Measurements from ENCODE around the gene TUSC2.

Gene TUSC2

DNA sequence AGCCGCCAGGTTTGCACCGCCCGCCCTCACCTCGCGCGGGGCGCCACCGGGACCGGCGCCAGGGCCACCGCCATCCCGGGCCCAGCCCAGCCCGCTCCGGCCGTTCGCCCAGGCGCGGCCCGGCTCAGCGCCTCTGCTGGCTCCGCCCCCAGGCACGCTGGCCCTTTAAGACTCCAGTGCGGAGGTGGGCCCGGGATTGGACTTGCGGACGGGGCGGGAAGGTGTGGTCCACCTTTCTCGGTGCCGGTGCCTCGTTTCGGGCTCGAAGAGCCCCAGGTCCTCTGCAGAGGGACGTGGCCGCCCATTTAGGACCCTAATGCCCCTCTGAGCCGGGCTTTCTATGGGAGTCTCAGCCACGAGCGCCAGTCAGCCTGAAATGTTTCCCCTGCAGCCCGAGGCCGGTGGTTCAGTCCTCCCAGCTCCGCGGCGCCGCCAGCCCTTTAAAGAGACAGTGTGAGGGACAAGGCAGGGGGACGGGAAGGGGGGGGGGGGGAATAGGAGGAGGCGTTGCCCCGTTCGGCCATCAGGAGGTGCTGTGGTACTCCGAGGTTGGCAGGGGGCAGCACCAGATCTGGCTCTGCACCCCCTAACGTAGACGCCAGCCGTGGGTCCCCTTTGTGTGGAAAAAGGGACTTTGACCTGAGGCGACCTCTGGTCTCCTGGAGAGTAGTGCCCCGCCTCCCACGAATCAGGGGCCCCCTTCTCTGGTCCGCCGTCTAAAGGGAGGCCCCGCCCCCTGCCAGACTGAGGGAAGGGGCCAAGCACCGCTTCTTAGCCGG is 6.5 kb downstream of the TUSC2 start (continued):
- TF ChIP-seq ZNF501 (tag by site-specific recombination; IDR thresholded peaks at IDR 0.05) (no peak), ZNF610 (tag by site-specific recombination; IDR thresholded peaks at IDR 0.05; ENCODE audit: borderline replicate concordance) (no peak), EGR2 (tag by site-specific recombination; IDR thresholded peaks at IDR 0.05; ENCODE audit: low read depth) (peak; percentile 65; the same call in 1 of the 2 replicates), KLF10 (tag by site-specific recombination; IDR thresholded peaks at IDR 0.05) (no peak; the same call in 1 of the 2 replicates), KLF1 (tag by site-specific recombination; IDR thresholded peaks at IDR 0.05) (no peak), ZBTB20 (tag by site-specific recombination; IDR thresholded peaks at IDR 0.05) (peak; percentile 34; the same call in 1 of the 2 replicates), KLF16 (tag by site-specific recombination; IDR thresholded peaks at IDR 0.05) (peak; percentile 66; the same call in 1 of the 2 replicates), ZNF792 (tag by site-specific recombination; IDR thresholded peaks at IDR 0.05) (no peak), ZNF394 (tag by site-specific recombination; IDR thresholded peaks at IDR 0.05; ENCODE audit: borderline replicate concordance) (0 out of 2 replicates have a peak, but pooled peaks have one; percentile 40), ZFP41 (tag by site-specific recombination; IDR thresholded peaks at IDR 0.05; ENCODE audit: borderline replicate concordance) (no peak), ZBTB17 (tag by site-specific recombination; IDR thresholded peaks at IDR 0.05) (peak; percentile 60), ZBTB1 (tag by site-specific recombination; IDR thresholded peaks at IDR 0.05) (no peak), ZXDB (tag by site-specific recombination; IDR thresholded peaks at IDR 0.05) (peak; percentile 50; the same call in 1 of the 2 replicates), ZNF561 (tag by site-specific recombination; IDR thresholded peaks at IDR 0.05; ENCODE audit: borderline replicate concordance) (0 out of 2 replicates have a peak, but pooled peaks have one; percentile 24), ZNF560 (tag by site-specific recombination; IDR thresholded peaks at IDR 0.05; ENCODE audit: borderline replicate concordance) (no peak), KLF8 (tag by site-specific recombination; IDR thresholded peaks at IDR 0.05) (peak; percentile 84), ZNF571 (tag by site-specific recombination; IDR thresholded peaks at IDR 0.05) (no peak), MYNN (tag by site-specific recombination; IDR thresholded peaks at IDR 0.05; ENCODE audit: borderline replicate concordance) (no peak), ZNF138 (tag by site-specific recombination; IDR thresholded peaks at IDR 0.05; ENCODE audit: borderline replicate concordance) (no peak), FEZF1 (tag by site-specific recombination; IDR thresholded peaks at IDR 0.05) (peak; percentile 81), ZEB2 (tag by site-specific recombination; IDR thresholded peaks at IDR 0.05) (peak; percentile 53; the same call in 1 of the 2 replicates), ZBTB8A (tag by site-specific recombination; IDR thresholded peaks at IDR 0.05) (no peak), ZNF324 (tag by site-specific recombination; IDR thresholded peaks at IDR 0.05) (peak; percentile 76; the same call in 1 of the 2 replicates)
- TF ChIP-seq, protein P1, sequence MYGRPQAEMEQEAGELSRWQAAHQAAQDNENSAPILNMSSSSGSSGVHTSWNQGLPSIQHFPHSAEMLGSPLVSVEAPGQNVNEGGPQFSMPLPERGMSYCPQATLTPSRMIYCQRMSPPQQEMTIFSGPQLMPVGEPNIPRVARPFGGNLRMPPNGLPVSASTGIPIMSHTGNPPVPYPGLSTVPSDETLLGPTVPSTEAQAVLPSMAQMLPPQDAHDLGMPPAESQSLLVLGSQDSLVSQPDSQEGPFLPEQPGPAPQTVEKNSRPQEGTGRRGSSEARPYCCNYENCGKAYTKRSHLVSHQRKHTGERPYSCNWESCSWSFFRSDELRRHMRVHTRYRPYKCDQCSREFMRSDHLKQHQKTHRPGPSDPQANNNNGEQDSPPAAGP (tag by site-specific recombination; IDR thresholded peaks at IDR 0.05): 0 out of 2 replicates have a peak, but pooled peaks have one; percentile 68
- TF ChIP-seq, protein P2, sequence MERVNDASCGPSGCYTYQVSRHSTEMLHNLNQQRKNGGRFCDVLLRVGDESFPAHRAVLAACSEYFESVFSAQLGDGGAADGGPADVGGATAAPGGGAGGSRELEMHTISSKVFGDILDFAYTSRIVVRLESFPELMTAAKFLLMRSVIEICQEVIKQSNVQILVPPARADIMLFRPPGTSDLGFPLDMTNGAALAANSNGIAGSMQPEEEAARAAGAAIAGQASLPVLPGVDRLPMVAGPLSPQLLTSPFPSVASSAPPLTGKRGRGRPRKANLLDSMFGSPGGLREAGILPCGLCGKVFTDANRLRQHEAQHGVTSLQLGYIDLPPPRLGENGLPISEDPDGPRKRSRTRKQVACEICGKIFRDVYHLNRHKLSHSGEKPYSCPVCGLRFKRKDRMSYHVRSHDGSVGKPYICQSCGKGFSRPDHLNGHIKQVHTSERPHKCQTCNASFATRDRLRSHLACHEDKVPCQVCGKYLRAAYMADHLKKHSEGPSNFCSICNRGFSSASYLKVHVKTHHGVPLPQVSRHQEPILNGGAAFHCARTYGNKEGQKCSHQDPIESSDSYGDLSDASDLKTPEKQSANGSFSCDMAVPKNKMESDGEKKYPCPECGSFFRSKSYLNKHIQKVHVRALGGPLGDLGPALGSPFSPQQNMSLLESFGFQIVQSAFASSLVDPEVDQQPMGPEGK (tag by site-specific recombination; IDR thresholded peaks at IDR 0.05): peak; percentile 37; the same call in 1 of the 2 replicates
- TF ChIP-seq, protein P3, sequence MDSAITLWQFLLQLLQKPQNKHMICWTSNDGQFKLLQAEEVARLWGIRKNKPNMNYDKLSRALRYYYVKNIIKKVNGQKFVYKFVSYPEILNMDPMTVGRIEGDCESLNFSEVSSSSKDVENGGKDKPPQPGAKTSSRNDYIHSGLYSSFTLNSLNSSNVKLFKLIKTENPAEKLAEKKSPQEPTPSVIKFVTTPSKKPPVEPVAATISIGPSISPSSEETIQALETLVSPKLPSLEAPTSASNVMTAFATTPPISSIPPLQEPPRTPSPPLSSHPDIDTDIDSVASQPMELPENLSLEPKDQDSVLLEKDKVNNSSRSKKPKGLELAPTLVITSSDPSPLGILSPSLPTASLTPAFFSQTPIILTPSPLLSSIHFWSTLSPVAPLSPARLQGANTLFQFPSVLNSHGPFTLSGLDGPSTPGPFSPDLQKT (IDR thresholded peaks at IDR 0.05; ENCODE audit: borderline replicate concordance, low read depth, low read length): no peak
- TF ChIP-seq, protein P4, sequence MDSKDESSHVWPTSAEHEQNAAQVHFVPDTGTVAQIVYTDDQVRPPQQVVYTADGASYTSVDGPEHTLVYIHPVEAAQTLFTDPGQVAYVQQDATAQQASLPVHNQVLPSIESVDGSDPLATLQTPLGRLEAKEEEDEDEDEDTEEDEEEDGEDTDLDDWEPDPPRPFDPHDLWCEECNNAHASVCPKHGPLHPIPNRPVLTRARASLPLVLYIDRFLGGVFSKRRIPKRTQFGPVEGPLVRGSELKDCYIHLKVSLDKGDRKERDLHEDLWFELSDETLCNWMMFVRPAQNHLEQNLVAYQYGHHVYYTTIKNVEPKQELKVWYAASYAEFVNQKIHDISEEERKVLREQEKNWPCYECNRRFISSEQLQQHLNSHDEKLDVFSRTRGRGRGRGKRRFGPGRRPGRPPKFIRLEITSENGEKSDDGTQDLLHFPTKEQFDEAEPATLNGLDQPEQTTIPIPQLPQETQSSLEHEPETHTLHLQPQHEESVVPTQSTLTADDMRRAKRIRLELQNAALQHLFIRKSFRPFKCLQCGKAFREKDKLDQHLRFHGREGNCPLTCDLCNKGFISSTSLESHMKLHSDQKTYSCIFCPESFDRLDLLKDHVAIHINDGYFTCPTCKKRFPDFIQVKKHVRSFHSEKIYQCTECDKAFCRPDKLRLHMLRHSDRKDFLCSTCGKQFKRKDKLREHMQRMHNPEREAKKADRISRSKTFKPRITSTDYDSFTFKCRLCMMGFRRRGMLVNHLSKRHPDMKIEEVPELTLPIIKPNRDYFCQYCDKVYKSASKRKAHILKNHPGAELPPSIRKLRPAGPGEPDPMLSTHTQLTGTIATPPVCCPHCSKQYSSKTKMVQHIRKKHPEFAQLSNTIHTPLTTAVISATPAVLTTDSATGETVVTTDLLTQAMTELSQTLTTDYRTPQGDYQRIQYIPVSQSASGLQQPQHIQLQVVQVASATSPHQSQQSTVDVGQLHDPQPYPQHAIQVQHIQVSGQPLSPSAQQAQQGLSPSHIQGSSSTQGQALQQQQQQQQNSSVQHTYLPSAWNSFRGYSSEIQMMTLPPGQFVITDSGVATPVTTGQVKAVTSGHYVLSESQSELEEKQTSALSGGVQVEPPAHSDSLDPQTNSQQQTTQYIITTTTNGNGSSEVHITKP (tag by site-specific recombination; IDR thresholded peaks at IDR 0.05): peak; percentile 100
- TF ChIP-seq, protein P5, sequence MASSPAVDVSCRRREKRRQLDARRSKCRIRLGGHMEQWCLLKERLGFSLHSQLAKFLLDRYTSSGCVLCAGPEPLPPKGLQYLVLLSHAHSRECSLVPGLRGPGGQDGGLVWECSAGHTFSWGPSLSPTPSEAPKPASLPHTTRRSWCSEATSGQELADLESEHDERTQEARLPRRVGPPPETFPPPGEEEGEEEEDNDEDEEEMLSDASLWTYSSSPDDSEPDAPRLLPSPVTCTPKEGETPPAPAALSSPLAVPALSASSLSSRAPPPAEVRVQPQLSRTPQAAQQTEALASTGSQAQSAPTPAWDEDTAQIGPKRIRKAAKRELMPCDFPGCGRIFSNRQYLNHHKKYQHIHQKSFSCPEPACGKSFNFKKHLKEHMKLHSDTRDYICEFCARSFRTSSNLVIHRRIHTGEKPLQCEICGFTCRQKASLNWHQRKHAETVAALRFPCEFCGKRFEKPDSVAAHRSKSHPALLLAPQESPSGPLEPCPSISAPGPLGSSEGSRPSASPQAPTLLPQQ (tag by site-specific recombination; IDR thresholded peaks at IDR 0.05): peak; percentile 100
